K562 (cell line): ENCODE measurements around the gene LPIN3.

Experiments
- ELF1 ChIP-seq: fragments of 200-800 bp; sonication (Bioruptor generic); IDR thresholded peaks from 2 replicates; pipeline ENCODE4 v1.6.1; 2016; ENCODE audit warnings: missing genetic modification characterization, missing compliant biosample characterization
- EZH2 ChIP-seq: IDR thresholded peaks from 2 replicates; pipeline ENCODE4 v1.6.1; 2012; ENCODE audit warnings: low read depth, mild to moderate bottlenecking, inconsistent platforms, low read length, borderline replicate concordance
- NBN ChIP-seq: fragments of 450-650 bp; IDR thresholded peaks from 2 replicates; pipeline ENCODE4 v1.6.1; 2016; ENCODE audit warnings: low read depth, mild to moderate bottlenecking
- PRPF4 ChIP-seq: fragments of 200-400 bp; formaldehyde crosslinking; IDR thresholded peaks from one replicate; pipeline ENCODE4 v1.6.1; 2017; ENCODE audit warnings: low read length, low read depth, mild to moderate bottlenecking; ENCODE audit not compliant: insufficient read depth, poor library complexity, severe bottlenecking
- REST ChIP-seq, 2 experiments: fragments of 450-650 bp; formaldehyde crosslinking in 1 of 2; IDR thresholded peaks; 2 replicates each; pipeline versions ENCODE4 v1.4.0 to v1.6.1; 2014 to 2020; ENCODE audit warnings: mild to moderate bottlenecking in 2 of 2, borderline replicate concordance in 1 of 2, low read depth in 1 of 2
- SRSF9 ChIP-seq: fragments of 200-400 bp; formaldehyde crosslinking; IDR thresholded peaks from 2 replicates; pipeline ENCODE4 v1.6.1; 2017; ENCODE audit warnings: low read depth, low read length, borderline replicate concordance
- ZNF384 ChIP-seq: IDR thresholded peaks from 2 replicates; pipeline ENCODE4 v1.6.1; 2012; ENCODE audit warnings: low read depth, low read length, improper control_type of control experiment
- TF ChIP-seq, protein P1 (sequence below): sonication (generic); formaldehyde crosslinking; IDR thresholded peaks from 2 replicates; pipeline ENCODE4 v1.9.0; 2022; ENCODE audit warnings: mild to moderate bottlenecking, missing genetic modification reagents
- TF ChIP-seq, protein P2 (sequence below): IDR thresholded peaks from 3 replicates; pipeline ENCODE4 v1.6.1; 2011; ENCODE audit warnings: borderline replicate concordance, mild to moderate bottlenecking; ENCODE audit not compliant: insufficient read length, insufficient read depth

DNA sequence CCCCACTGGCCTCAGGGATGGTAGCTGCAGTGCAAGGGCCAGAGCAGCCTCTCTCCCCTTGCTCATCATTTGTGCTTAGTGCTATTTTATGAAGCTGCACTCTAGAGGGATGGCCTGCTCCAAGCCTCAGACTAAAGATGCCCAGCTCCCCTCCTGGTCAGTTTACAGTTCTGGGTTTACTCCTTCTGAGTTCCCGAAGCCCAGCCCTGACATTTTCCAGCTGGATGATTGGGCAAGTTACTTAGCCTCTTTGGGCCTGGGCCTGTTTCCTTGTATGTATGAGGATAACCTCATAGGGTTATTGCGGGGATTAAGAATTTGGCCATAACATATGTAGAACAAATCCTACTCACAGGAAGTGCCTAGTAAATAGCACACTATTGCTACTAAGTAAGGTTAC lies 57.8 kb downstream of the LPIN3 start:
- TF ChIP-seq SRSF9 = no peak
- TF ChIP-seq ZNF384 = no peak
- TF ChIP-seq PRPF4 = no peak
- no peak for TF ChIP-seq REST (IDR thresholded peaks at IDR 0.05; ENCODE audit: borderline replicate concordance)
- no peak for TF ChIP-seq REST (CRISPR knock-in tag; IDR thresholded peaks at IDR 0.05; ENCODE audit: low read depth)
- TF ChIP-seq, protein P1, sequence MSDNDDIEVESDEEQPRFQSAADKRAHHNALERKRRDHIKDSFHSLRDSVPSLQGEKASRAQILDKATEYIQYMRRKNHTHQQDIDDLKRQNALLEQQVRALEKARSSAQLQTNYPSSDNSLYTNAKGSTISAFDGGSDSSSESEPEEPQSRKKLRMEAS (CRISPR knock-in tag) = no peak
- TF ChIP-seq, protein P2, sequence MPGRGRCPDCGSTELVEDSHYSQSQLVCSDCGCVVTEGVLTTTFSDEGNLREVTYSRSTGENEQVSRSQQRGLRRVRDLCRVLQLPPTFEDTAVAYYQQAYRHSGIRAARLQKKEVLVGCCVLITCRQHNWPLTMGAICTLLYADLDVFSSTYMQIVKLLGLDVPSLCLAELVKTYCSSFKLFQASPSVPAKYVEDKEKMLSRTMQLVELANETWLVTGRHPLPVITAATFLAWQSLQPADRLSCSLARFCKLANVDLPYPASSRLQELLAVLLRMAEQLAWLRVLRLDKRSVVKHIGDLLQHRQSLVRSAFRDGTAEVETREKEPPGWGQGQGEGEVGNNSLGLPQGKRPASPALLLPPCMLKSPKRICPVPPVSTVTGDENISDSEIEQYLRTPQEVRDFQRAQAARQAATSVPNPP = no peak
- TF ChIP-seq ELF1 (tag) = no peak
- no peak for TF ChIP-seq EZH2
- TF ChIP-seq NBN = no peak
